GM18867 (cell line): ENCODE data around the gene MT4.
A peak's percentile ranks its signal among the peaks of the same experiment; 100 is the strongest.
"Not testable (repeated sequence)": the region's sequence is repeated elsewhere in the genome, so short reads cannot be mapped to it uniquely, and the experiment has no call there.

Experiments used
- ATAC-seq: cut with Tn5 transposase; IDR thresholded peaks from one replicate; pipeline ENCODE4 v1.9.1; 2021; ENCODE audit warnings: mild to moderate bottlenecking, moderate library complexity; ENCODE audit not compliant: unreplicated experiment

Gene MT4

GRCh38 chr16:56558024-56558747 lies 6.7 kb upstream of the MT4 start:
- no peak for ATAC-seq

GRCh38 chr16:56559109-56559508 lies 5.8 kb upstream of the MT4 start:
- no peak for ATAC-seq

- no peak for ATAC-seq
Observed at GRCh38 chr16:56560447-56560846, 4.4 kb upstream of the MT4 start.

GRCh38 chr16:56561126-56561525 lies 3.7 kb upstream of the MT4 start:
- ATAC-seq = no peak

GRCh38 chr16:56569971-56570370 lies 5.1 kb downstream of the MT4 start:
- no peak for ATAC-seq

- ATAC-seq = no peak
Observed at GRCh38 chr16:56571525-56571924, 6.7 kb downstream of the MT4 start.

GRCh38 chr16:56574625-56575024 lies 9.8 kb downstream of the MT4 start:
- no peak for ATAC-seq

- peak; percentile 92 for ATAC-seq
Observed at GRCh38 chr16:56576585-56577299, 11.9 kb downstream of the MT4 start.

GRCh38 chr16:56577300-56577625 lies 12.4 kb downstream of the MT4 start:
- no peak for ATAC-seq

- no peak for ATAC-seq
Observed at GRCh38 chr16:56580391-56581048, 15.6 kb downstream of the MT4 start.

GRCh38 chr16:56582911-56583310 lies 18.0 kb downstream of the MT4 start:
- ATAC-seq = not testable (repeated sequence)

- ATAC-seq = no peak
Observed at GRCh38 chr16:56583351-56584168, 18.7 kb downstream of the MT4 start.

- no peak for ATAC-seq
Observed at GRCh38 chr16:56584276-56584675, 19.4 kb downstream of the MT4 start.

GRCh38 chr16:56588781-56589140 lies 23.9 kb downstream of the MT4 start:
- no peak for ATAC-seq

- ATAC-seq = no peak
Observed at GRCh38 chr16:56589141-56590039, 24.5 kb downstream of the MT4 start, which contains the start of gene MT3. TSS of gene MT3 (plus strand) at chr16:56589528. CDS start at chr16:56589591, 63 bp downstream.

- ATAC-seq = no peak
Observed at GRCh38 chr16:56591377-56592060, 26.6 kb downstream of the MT4 start.

GRCh38 chr16:56593573-56594291 lies 28.9 kb downstream of the MT4 start:
- ATAC-seq = no peak

GRCh38 chr16:56594292-56594619 lies 29.4 kb downstream of the MT4 start:
- ATAC-seq = no peak

GRCh38 chr16:56600398-56600999 lies 35.6 kb downstream of the MT4 start:
- ATAC-seq = peak; percentile 59
